OCI-LY1 (cell line): ENCODE measurements around the gene STT3B.

Source experiments
- EZH2 ChIP-seq: fragments of 200-600 bp; sonication (generic), shearing (Covaris generic); IDR thresholded peaks from 2 replicates; pipeline ENCODE4 v1.8.0; 2017; ENCODE audit warnings: borderline replicate concordance, mixed run types, mild to moderate bottlenecking, antibody characterized with exemption, low read length, moderate library complexity, mixed read lengths
- TF ChIP-seq, protein P1 (sequence below): fragments of 200-600 bp; sonication (generic), shearing (Covaris generic); IDR thresholded peaks from 2 replicates; pipeline ENCODE4 v1.5.1; 2017; ENCODE audit warnings: mild to moderate bottlenecking, antibody characterized with exemption, low read length, moderate library complexity, mixed read lengths

DNA sequence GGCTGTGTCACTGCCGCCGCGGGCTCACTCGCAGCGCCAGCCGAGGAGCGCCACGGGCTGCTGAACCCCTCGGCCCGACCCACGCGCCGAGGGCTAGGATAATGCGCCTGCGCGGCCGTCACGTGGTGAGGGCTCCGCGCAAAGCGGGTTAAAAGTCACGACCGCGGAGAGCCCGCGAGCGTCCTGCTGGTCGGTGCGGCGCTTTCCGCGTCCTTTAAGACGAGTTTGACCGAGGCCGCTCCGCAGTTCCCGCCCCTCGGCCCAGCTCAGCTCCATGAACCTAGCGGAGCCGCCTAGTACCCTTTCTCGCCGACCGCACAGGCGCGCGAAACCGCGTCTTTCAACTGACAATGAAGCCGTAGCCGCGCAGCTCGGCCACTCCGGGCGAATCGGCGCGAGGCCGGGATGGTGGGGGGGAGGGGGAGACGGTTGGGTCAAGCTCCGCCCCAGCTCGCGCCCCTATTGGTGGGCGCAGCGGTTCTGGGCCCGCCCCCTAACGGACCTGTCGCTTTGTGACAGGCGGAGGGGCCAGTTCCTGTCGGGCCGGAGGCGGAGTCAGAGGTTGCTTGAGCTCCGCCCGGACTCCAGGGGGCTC lies 636 bp upstream of the STT3B start:
- TF ChIP-seq, protein P1, sequence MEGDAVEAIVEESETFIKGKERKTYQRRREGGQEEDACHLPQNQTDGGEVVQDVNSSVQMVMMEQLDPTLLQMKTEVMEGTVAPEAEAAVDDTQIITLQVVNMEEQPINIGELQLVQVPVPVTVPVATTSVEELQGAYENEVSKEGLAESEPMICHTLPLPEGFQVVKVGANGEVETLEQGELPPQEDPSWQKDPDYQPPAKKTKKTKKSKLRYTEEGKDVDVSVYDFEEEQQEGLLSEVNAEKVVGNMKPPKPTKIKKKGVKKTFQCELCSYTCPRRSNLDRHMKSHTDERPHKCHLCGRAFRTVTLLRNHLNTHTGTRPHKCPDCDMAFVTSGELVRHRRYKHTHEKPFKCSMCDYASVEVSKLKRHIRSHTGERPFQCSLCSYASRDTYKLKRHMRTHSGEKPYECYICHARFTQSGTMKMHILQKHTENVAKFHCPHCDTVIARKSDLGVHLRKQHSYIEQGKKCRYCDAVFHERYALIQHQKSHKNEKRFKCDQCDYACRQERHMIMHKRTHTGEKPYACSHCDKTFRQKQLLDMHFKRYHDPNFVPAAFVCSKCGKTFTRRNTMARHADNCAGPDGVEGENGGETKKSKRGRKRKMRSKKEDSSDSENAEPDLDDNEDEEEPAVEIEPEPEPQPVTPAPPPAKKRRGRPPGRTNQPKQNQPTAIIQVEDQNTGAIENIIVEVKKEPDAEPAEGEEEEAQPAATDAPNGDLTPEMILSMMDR = no peak
- no peak for TF ChIP-seq EZH2
